RPMI8226 (cell line): ENCODE measurements around the gene MAGEA10.
"Not testable (repeated sequence)": the region's sequence is repeated elsewhere in the genome, so short reads cannot be mapped to it uniquely, and the experiment has no call there.

Experiments
- DNase-seq: peaks from one replicate; pipeline ENCODE4 v3.0.0-alpha.2; 2015

MAGEA10 gene

DNA sequence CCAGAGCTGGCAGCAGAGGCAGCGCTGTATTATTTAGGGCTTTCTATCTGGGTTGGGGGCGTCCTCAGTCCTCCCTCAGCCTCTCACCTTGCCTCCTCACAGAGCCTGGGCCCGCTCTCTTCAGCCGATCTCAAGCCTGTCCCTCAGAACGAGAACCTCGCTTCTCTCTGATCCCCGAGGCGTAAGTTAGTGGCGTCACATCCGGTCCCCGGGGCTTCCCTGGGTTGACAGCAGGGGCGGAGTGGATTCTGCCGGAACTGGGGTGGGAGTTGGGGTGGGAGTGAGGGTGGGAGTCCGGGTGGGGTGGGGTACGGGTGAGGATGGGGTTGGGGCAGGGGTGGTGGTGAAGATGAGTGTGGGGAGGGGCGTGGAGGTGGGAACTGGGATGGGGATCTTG, at the start of gene MAGEA10:
Gene MAGEA10 (minus strand): TSS at position 190 of the 397 bp plus-strand sequence. CDS start 2,957 bp downstream, outside the sequence.
- no peak for DNase-seq

DNA sequence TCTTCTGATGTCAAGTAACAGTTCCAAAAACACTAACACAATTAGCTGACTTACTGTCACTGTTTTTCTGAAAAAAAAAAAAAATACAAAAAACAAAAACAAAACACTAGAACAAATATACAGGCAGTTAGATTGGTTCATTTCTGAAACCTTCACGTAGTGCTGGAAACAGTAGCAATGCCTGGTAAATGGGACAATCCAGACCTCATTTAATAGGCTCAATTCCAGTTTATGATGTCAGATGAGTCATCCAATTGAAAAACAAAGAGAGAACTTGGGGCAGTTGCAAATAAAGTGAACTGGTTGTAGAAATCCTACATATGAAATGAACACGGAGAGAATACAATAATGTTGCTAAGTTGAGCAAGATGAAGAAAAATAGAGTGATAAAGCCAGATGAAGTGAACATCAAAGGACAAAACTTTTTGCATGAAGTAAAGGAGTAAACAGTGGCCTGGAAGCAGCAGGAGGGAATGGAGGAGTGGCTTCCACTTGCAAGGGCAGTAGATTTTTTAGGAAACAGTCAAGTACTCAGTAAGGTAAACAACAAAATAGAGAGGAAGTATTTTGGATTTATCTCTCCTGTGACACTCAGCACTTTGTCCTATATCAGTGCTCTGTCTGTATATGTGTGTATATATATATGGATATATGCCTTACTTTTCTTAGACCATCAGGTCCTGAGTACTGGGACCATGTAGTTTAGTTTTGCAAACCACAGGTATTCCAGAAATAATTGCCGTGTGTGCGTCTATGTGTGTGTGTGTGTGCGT, 39.3 kb upstream of the MAGEA10 start:
- no peak for DNase-seq

DNA sequence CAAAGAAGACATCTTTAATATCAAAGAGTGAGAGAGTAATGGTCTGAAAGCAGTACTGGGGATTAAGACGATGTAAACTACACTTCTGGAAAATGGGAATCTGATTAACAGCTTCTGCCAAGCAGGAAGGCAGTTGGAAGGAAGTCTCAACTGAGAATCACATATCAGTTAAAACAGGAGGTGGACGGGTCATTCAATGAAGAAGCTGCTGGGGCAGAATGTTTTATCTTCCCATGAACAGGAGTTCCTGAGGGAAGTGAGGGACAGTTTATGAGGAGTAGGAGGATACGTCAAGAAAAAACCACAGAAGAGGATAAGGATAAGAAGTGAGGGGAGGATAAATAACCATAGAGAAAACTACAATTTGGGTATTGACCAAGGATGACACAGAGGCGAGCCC, 38.7 kb upstream of the MAGEA10 start:
- DNase-seq = no peak

DNA sequence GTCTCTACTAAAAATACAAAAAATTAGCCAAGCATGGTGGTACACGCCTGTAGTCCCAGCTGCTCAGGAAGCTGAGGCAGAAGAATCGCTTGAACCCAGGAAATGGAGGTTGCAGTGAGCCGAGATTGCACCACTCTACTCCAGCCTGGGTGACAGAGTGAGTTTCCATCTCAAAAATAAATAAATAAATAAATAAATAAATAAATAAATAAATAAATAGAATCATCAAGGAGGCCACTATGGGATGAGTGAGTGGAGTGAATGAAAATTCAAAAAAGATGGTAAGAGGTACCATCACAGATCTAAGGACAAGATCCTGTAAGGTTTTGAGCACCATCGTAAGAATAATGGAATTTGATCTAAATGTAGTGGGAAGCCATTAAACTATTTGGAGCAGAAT, 37.5 kb upstream of the MAGEA10 start:
- not testable (repeated sequence) for DNase-seq

DNA sequence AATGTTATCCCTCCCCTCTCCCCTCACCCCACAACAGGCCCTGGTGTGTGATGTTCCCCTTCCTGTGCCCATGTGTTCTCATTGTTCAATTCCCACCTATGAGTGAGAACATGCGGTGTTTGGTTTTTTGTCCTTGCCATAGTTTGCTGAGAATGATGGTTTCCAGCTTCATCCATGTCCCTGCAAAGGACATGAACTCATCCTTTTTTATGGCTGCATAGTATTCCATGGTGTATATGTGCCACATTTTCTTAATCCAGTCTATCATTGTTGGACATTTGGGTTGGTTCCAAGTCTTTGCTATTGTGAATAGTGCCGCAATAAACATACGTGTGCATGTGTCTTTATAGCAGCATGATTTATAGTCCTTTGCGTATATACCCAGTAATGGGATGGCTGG, 35.5 kb upstream of the MAGEA10 start:
- not testable (repeated sequence) for DNase-seq

DNA sequence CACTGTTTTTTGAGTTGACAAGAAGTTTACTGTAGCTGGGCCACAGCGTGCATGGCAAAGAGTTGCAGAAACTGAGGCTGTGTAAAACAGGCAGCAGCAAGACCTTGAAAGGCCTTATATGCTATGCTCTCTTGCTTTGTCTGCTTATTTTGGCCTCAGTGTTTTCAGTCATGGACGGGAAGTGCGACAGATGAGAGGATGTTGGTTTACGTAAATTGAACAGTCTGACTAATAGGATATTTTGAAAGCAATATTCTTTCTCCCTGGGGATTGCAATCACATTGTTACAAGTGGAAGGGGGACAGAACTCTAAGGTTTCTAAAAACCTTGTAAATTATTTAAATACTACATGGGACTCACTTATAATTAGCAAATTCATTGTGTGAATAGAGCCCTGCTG, 32.2 kb upstream of the MAGEA10 start:
- no peak for DNase-seq

DNA sequence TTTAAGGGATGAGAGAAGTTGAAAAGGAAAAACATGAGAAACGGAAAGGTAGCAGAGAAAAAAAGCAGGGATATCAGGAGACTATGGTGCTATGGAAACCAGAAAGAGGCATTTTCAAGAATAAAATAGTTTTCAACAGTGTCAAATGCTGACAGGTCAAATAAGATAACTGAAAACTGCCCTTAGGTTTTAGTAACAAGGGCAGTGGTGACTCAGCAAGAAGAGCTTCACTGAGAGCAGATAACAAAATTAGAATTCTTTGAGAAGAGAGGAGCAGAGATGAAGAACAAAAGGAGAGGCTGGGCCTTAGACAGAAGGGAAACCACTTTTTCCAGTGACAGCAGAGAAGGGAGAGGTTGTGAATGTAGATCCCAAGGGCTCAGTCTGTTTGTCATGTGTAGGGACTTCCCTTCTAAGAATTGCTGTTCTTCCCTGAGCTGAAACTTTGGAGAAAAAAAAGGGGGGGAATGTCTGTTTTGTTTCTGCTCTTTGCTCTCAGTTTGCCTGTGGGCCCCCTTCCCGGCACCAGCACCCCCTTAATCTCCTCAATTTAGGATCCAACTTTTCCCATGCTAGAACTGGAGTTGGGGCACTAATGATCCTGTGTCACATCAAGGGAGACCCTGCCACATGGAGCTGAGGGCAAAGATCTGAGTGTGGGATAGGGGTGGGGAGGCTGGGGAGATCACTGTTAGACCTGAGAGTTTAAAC, 26.8 kb upstream of the MAGEA10 start:
- DNase-seq = no peak

DNA sequence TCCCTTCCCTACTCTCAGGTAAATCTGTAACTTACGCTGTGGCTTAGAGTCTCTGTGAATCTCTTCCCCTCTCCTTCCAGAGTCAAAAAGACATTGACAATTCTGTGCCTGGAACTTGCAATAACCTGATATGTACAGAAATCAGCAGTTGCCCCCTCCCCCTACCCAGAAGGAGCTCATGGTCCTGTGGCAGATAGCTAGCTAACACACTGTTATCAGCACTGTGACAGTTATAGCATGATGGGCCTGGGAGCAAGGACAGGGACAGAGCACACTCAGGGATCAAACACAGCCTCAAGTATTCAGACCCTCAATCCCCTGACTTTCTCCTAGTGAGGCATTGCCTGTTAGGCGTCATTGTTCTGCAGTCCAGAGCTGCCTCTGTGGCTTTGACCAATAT, 18.7 kb upstream of the MAGEA10 start:
- DNase-seq = no peak

DNA sequence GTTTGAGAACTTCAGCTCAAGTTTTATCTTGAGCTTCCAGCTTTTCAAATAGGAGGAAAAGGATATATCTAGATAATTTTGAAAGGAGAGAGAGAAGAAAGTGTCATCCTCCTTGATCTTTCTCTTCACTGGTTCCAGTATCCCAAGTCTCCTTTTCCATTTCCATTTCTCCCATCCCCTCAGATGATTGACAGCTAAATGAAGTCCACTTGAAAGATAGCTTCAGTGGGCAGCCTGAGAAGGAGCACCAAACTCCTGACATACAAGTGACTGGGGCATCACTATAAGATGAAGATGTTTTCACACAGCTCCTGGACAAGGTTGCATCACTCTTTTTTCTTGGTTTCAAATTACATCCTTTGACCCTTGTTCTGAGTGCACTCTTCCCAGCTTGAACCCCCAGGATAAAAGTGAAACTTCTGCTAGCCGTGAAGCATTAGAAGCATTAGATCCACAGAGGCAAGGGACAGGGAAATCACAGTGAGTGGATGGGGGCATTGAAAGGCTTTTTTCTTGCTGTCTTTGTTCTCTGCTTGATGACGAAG, 17.5 kb upstream of the MAGEA10 start:
- DNase-seq = no peak

DNA sequence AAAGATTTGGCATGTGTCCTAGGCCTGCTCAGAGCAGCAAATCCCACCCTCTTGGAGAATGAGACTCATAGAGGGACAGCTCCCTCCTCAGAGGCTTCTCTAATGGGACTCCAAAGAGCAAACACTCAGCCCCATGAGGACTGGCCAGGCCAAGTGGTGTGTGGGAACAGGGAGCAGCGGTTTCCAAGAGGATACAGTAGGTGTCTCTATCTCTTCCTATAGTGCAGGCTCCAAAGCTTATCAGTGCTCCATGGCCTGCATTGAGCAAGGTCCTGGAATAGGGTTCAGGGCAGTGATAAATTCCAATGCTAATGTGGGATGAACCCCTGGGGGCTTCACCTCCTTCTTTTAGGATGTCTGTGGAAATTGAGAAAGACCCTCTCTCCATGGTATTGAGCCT, 15.7 kb upstream of the MAGEA10 start:
- no peak for DNase-seq

DNA sequence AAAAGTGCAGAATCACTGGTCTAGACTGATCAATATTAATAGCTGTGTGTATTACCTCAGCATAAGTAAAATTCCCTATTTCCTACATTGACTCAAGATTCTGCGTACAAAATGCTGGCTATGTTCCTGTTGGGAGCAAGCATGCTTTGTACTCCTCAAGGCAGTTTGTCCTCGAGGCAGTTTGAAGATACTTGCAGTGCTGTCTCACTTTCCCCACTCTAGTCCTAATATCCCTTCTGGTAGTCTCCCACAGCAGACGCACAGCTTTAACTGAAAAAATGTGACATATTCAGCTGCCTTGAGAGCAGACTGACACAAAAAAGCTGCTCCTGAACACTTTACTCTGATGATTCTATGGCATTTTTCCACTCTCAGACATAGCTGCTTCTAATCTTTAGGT, 12.9 kb upstream of the MAGEA10 start:
- DNase-seq = no peak

DNA sequence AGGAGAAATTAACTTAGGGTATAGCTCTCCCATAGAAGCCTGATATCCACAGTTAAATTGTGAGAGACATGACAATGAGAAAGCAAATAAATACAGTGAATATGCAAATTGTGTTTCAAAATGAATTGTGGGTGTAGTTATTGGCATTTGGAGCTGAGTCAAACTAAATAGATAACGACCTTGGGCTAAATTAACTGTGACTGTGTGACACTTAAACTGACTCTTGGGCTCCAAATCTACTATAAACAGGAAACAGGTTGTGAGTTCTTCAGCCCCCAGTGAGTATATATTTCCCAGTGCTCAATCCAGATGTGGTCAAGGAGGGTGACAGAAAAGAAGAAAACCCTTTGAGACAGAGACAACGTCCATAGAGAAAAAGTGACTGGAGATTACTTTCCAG, 11.3 kb upstream of the MAGEA10 start:
- no peak for DNase-seq

DNA sequence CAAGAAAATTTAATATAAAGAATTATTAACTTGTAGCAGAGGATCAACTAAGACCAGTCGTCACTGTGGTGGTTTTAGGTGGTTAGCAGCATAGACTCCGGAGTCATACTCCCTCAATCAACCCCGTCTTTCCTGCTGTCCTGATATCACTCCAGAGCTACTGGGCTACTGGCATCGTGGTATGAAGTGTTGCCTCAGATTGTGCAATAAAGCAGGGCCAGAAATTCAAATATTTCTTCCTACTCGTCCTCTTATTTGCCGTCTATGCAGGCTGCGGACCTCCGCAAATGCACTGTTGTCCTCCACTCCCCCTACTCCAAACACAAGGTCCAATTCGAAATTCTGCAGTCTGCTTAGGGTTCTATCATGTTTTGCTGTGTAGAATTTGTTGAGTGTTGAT, 1.2 kb upstream of the MAGEA10 start:
- no peak for DNase-seq

DNA sequence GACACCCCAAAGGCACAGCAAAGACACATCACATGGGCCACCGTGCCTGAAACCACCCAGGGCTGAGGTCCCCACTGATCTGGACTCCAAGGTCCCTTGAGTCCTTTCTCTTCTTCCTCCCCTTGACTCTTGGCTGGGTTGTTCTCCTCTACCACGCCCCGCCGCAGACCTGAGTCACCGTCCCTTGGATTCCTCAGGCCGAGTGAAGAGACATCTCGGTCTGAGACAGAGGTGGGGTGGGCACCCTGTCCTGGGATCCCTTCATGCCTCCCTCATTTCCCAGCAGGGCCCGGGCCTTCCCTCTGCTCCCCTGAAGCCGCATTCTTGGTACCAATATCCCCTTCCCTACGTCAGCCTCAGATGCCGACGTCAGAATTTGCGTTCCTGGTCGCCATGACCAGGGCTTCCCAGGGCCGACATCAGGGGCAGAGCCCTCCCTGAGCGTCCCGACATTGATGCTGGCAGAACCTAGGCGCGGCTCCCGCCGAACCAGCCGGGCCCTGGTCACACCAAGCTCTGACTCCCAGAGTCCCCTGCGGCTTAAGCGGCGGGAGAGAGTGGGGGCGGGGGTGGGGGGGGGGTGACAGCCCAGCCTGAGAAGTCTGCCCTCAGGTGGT, 498 bp downstream of the MAGEA10 start:
- no peak for DNase-seq

DNA sequence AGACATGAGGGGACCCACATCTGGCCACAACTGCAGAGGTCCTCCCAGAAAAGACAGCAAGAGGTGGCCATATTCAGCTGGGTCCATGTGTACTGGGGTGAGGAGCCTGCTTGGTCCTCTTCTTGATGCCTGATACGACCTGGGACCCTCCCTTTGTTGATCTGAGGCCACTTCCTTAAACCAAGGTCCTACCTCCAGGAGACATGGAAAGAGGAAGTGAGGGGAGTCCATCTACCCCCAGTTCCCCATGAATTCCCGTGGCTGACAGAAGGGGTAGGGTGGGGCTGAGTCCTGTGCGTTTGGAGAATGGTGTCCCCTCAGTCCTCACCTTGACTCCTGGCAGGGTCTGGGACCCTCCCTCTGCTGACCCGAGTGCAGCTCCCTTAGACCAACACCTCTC, 2.1 kb downstream of the MAGEA10 start:
- no peak for DNase-seq

DNA sequence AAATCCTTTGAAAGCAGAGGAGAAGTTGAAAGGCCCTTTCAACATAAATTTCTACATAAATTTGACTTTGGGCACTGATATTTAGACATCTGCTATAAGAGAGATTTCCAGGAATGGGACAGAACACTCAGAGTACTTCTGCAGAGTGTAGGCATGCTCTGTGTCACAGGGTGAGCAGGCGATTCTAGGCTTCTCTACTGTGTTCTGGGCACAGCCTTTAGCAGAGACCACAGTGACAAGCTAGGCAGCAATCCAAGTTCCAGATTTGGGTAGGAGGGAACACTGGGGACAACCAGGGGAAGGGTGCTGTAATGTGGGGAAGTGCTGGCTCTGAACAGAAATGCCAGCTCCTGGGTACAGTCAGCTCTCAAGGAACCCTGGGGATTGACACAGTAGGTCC, 6.9 kb downstream of the MAGEA10 start:
- DNase-seq = no peak

DNA sequence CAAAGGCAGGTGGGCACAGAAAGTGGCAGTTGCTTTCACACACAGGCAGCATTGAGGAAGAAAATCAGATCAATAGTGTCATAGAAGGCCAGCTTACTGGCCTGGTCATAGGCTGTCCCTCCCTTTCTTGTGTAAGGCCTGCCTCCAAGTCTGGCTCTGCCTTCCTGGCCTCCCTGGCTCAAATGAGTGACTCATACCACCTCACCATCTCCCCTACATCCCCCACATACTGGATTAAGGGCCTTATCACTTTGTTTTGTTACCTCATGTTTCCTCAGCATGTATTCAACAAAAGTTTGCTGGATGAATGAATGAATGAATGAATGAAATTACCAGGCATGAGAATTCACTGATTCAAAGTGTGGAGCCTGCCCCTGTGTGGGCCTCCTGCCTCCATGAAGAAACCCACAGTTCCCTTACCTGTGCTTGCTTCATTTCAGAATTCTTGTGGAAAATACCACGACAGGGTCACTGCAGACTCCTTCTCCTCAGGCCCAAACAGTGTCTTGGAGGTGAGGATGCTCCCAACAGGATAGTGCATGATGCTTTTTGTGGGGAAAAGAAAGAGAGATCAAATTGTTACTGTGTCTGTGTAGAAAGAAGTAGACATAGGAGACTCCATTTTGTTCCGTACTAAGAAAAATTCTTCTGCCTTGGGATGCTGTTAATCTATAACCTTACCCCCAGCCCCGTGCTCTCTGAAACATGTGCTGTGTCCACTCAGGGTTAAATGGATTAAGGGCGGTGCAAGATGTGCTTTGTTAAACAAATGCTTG, 9.1 kb downstream of the MAGEA10 start:
- not testable (repeated sequence) for DNase-seq

DNA sequence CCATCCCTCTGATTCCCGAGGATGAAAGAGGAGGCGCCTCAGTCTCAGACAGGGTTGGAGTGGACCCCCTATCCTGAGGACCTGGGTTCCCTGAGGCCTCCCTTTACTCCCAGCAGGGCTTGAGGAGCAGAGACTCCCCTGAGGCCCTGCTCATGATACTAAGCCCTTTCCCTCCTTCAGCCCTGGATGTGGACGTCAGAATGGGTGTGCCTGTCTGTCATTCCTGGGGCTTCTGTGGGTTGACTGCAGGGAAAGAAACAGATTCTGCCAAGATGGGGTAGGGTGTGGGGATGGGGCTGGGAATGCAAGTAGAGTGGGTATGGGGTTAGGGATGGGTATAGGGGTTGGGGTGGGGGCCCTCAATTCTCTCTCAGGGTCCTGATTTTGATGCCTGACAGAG, 21.1 kb downstream of the MAGEA10 start:
- no peak for DNase-seq

DNA sequence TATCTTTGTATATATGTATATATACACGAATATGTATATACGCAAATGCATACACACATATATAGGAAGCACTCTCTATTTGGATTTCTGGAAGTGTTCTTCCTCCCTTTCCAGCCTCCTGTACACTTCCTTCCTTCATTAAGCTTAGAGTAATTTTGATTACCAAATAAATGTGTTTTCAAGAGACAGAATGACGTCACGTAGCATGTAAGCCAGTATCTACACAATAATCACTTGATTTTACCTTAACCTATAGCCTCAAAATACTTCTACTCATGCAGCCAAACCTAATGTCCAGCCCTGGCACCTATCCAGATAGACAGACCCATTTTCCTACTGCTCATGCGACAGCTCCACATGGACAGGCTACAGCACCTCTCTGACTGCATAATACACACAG, 29.9 kb downstream of the MAGEA10 start:
- no peak for DNase-seq

DNA sequence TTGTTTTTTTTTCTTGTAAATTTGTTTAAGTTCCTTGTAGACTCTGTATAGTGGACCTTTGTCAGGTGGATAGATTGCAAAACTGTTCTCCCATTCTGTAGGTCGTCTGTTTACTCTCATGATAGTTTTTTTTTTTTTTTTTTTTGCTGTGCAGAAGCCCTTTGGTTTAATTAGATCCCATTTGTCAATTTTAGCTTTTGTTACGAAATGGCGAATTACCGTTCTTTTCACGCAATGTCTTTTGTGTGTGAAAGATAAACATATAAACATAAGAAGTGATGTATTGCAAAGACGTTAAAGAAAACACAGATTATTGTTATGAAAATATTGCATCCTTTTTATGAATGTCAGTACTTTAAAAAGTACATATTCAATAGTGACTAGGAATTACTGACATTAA, 34.5 kb downstream of the MAGEA10 start:
- no peak for DNase-seq

DNA sequence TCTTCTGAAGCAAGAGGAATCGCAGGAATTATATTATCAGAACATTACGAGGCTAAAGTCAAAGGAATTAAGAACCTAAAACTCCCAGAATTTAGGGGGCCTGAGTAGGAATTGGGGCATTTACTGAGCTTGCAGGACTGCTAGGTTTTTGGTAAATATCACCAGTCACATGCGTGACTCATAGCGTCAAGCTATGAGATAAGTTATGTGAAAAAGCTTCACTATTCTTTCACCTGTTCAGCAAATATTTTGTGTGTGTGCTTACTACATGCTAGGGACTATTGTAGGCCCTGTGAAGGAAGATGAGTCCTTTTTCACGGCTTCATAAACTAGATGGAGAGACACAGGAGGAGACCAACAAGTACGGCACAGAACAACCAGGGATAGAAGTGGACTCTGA, 52.2 kb downstream of the MAGEA10 start:
- no peak for DNase-seq
